ENCODE data around the gene IQCK.

Gene IQCK

GRCh38 chr16:19884611-19885450 lies 166.8 kb downstream of the IQCK start, which contains the start of gene GPRC5B:
TSS of gene GPRC5B (minus strand) at chr16:19884848. CDS start at chr16:19872845, 12,003 bp downstream.
- DNase-seq (ENCODE audit: low spot score) = peak; percentile 45

GRCh38 chr16:19885451-19886072 lies 167.5 kb downstream of the IQCK start:
- no peak for DNase-seq (ENCODE audit: low spot score)

GRCh38 chr16:19886073-19886941 lies 168.2 kb downstream of the IQCK start:
- DNase-seq (ENCODE audit: low spot score) = peak; percentile 73

- no peak for DNase-seq (ENCODE audit: low spot score)
Observed at GRCh38 chr16:19888834-19889233, 170.8 kb downstream of the IQCK start.

- DNase-seq (ENCODE audit: low spot score) = no peak
Observed at GRCh38 chr16:19890901-19891300, 172.8 kb downstream of the IQCK start.

- no peak for DNase-seq (ENCODE audit: low spot score)
Observed at GRCh38 chr16:19892902-19893301, 174.8 kb downstream of the IQCK start.

GRCh38 chr16:19894586-19894985 lies 176.5 kb downstream of the IQCK start:
- DNase-seq (ENCODE audit: low spot score) = no peak

GRCh38 chr16:19896951-19897350 lies 178.9 kb downstream of the IQCK start:
- no peak for DNase-seq (ENCODE audit: low spot score)

- DNase-seq (ENCODE audit: low spot score) = no peak
Observed at GRCh38 chr16:19898166-19898565, 180.1 kb downstream of the IQCK start.

GRCh38 chr16:19898924-19899604 lies 181.0 kb downstream of the IQCK start:
- DNase-seq (ENCODE audit: low spot score) = peak; percentile 32

- DNase-seq (ENCODE audit: low spot score) = no peak
Observed at GRCh38 chr16:19899605-19899955, 181.5 kb downstream of the IQCK start.

GRCh38 chr16:19901164-19901563 lies 183.1 kb downstream of the IQCK start:
- DNase-seq (ENCODE audit: low spot score) = no peak

GRCh38 chr16:19907161-19907992 lies 189.3 kb downstream of the IQCK start:
- peak; percentile 75 for DNase-seq (ENCODE audit: low spot score)
